Subcutaneous adipose tissue (tissue), 4 donors: ENCODE measurements around the gene TECPR1. TPM values are rescaled to one million over a fixed set of nuclear protein-coding genes. Genes with fewer than 3 reads are reported as not detected.

Experiments used
- total RNA-seq, 4 donors: library from RNA; depleted of rRNA; stranded (reverse); fragments of >200 nt; gene quantifications; one replicate each; pipeline ENCODE4 v1.1.0, GENCODE V29; 2016
- TF ChIP-seq, protein P1 (sequence below): fragments of 450-650 bp; IDR thresholded peaks from one replicate; pipeline ENCODE4 v1.5.1; 2016; ENCODE audit warnings: low read depth, mild to moderate bottlenecking, control low read depth, antibody characterized with exemption, moderate library complexity

TECPR1 gene
- total RNA-seq, 4 donors from 2014 or later = 9.7 to 36.2 (median 11.9) TPM

DNA sequence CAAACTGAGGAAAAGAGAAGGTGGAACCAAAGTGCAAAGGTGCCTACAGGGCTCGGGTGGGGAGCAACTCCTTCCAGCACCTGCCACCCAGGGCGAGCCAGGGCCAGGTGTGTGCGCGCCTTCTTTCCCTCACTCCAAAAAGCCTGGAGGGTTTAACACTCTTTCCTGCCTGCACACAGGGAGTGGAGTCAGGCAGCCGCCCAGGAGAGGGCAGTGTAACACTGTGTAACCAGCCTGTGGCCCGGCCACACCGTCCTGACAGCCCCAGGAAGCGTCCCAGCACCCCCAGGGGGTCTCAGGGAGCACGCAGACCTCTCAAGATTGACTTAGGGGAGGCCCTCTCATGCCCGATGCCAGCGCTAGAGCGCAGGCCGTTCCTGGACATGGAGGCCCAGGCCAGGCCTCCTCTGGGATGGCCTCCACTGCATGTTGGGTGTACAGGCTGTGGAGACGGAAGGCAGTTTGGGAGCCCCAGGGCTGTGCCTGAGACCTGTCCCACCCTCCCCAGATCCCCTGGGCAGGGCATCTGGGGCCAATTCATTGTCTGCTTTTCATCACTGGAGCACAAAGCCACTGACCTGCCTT is 42.9 kb upstream of the TECPR1 start:
- TF ChIP-seq, protein P1, sequence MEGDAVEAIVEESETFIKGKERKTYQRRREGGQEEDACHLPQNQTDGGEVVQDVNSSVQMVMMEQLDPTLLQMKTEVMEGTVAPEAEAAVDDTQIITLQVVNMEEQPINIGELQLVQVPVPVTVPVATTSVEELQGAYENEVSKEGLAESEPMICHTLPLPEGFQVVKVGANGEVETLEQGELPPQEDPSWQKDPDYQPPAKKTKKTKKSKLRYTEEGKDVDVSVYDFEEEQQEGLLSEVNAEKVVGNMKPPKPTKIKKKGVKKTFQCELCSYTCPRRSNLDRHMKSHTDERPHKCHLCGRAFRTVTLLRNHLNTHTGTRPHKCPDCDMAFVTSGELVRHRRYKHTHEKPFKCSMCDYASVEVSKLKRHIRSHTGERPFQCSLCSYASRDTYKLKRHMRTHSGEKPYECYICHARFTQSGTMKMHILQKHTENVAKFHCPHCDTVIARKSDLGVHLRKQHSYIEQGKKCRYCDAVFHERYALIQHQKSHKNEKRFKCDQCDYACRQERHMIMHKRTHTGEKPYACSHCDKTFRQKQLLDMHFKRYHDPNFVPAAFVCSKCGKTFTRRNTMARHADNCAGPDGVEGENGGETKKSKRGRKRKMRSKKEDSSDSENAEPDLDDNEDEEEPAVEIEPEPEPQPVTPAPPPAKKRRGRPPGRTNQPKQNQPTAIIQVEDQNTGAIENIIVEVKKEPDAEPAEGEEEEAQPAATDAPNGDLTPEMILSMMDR = no peak

DNA sequence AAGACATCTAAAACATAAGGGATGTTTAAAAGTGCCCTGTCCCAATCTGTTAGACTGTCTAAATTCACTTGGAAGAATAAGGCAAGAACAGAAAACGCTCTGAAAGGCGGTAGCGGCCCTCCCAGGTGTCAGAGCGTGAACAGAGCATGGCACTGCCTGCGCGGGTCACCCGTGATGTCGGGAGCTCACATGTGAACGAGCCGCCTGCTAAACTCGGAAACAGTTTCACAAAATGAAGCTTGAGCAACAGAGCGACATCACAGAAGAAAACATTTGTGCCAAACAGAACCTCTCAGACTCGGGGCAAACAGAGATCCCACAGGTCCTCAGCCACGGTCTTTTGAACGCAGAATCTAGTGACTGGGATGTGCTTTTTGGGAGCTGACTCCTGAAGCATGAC is 42.3 kb upstream of the TECPR1 start:
- TF ChIP-seq, protein P1 = no peak

DNA sequence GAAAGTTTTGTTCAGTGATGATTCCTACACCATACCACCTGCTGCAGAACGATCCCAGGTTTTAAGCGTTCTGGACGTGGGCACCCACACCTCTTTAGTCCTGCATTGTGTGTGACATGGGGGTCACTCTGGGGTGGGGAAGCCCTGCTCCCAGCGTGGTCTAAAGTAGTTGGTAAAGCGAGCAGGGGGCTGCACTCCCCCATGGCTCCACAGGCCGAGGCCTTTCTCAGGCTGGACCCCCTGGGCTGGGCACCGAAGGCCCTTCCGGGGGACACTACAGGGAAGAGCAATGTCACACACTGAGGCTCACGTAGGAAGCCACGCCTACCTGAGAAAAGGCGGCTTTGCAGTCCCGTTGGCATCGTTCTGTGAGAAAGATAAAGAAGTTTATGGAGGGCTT is 41.7 kb upstream of the TECPR1 start:
- TF ChIP-seq, protein P1 = no peak

DNA sequence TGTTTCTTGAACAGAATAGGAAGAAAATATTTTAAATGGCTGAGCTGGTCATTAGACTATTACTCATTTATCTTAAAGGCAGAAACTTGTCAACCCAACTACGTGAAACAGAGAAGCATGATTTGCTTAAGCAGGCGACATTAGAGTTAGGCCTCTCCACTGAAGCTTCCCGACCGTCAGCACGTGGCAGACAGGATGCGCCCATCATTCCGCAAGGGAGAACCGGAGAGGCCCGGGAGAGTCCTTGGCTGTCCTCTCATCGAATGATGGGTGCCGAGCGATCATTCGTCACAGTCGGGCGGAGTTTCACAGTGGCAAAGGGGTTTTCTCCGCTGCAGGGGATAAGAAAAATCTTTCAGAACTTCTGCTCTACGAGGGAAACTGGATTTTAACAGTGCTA is 41.2 kb upstream of the TECPR1 start:
- TF ChIP-seq, protein P1 = no peak

DNA sequence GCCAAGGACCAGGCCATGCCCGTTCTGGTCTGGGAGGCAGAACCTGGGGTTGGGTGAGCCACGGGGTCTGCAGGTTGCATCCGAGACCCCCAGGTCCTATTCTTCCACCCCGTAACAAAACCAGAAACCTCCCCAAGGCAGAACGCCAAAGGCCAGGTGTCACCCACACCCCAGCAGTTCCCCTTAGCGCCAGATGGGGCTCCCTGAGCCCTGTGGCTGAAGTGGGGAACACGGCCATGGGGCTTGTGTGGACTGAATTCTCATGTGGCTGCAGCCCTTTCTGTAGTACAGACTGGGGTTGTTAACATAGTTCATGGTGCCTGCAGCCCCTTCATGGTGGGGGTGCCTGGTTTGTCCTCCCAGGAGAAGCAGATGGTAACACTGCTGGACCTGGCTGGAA is 39.7 kb upstream of the TECPR1 start:
- TF ChIP-seq, protein P1 = no peak

DNA sequence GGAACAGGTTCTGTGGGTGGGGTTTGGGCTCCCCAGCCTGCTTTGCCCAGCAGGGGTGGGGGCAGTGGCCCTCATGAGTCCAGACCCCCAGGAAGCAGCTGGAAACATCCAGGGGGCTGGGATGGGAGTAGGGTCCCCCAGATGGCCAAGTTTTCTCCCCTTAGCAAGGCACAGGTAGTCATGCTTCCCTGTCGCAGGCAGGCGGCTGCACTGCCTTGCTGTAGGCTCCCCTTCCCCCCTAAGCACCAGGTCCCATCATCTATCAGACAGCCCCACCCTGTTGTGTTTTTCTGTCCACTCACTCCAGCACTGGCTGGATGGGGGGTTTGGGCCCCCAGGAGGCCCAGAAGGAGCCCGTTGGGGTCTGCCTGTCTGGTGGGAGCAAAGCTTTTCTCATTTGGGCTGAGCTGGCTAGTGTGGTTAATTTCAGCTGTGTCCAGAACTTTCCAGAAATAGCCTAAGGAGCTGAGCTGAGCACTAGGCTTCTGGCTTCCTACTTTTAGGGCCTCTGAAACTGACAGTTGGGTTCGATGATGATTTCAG is 37.4 kb upstream of the TECPR1 start:
- TF ChIP-seq, protein P1 = no peak

DNA sequence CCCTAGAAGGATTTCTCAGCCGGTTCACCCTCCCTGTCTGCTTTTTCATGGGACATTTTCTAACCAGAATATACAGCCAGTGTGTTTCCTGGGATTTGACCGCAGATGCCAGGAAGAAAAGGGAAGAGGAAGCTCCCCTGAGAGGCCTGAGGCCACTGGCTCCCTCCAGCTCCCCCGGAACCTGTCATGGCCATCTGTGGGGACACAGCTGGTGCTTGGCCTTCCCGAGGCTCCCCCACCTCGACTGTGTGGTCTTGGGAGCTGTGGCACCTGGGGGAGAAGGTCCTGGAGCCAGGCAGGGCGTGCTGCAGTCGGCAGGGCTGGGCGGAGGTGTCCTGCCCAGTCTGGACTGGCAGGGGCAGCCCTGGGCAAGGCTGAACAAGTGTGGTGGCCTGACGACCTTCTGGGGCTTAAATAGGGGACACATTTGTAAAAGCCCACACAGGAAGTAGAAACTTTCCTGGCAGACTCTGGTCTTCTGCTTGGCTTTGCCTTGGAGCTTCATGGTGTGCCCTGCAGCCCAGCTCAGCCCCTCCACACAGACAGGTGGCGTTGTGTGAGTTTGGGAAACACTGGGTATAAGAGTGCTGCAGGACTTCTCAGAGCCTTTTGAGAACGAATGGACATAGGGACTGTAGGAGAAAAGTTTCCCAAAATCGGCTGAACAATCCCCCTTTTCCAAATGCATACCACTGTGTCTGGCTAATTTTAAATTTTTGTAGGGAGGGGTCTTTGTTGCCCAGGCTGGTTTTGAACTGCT is 36.2 kb upstream of the TECPR1 start:
- TF ChIP-seq, protein P1 = no peak
